NCI-H2196 (cell line): ENCODE data around the gene JSRP1.
A peak's percentile ranks its signal among the peaks of the same experiment; 100 is the strongest.

Source experiments
- DNase-seq: peaks from one replicate; lab custom pipeline; 2025; ENCODE audit not compliant: unreplicated experiment; lab: John Stamatoyannopoulos, UW

Gene JSRP1

GRCh38 chr19:2268480-2268830 lies 12.2 kb upstream of the JSRP1 start:
- no peak for DNase-seq

- DNase-seq = peak; percentile 66
These were observed 10.2 kb upstream of the JSRP1 start for GRCh38 chr19:2266183-2266993.

- DNase-seq = no peak
These were observed 5.4 kb upstream of the JSRP1 start for GRCh38 chr19:2261438-2262172.

- DNase-seq = no peak
These were observed 4.2 kb upstream of the JSRP1 start for GRCh38 chr19:2260341-2260805.

- DNase-seq = no peak
These were observed 3.1 kb upstream of the JSRP1 start for GRCh38 chr19:2259336-2259735.

GRCh38 chr19:2255112-2255845 lies 938 bp downstream of the JSRP1 start:
- no peak for DNase-seq

- no peak for DNase-seq
These were observed 1.9 kb downstream of the JSRP1 start for GRCh38 chr19:2254064-2254872.

- DNase-seq = no peak
These were observed 2.8 kb downstream of the JSRP1 start for GRCh38 chr19:2253106-2254063.

GRCh38 chr19:2252797-2253105 lies 3.5 kb downstream of the JSRP1 start:
- no peak for DNase-seq

- DNase-seq = no peak
These were observed 4.0 kb downstream of the JSRP1 start for GRCh38 chr19:2252055-2252796.

GRCh38 chr19:2251106-2252054 lies 4.8 kb downstream of the JSRP1 start:
- DNase-seq = no peak

GRCh38 chr19:2250766-2251105 lies 5.5 kb downstream of the JSRP1 start:
- DNase-seq = no peak

GRCh38 chr19:2249880-2250765 lies 6.1 kb downstream of the JSRP1 start:
- DNase-seq = no peak

GRCh38 chr19:2249010-2249866 lies 7.0 kb downstream of the JSRP1 start, which contains the start of gene AMH:
TSS of gene AMH (plus strand) at chr19:2249323. CDS start at chr19:2249333, 10 bp downstream.
- no peak for DNase-seq

GRCh38 chr19:2248136-2249009 lies 7.8 kb downstream of the JSRP1 start:
- DNase-seq = no peak
